PC-3 (cell line): Measurements from ENCODE around the gene KTN1.

Experiments
- CTCF ChIP-seq: fragments of 300-600 bp; sonication (generic); conservative IDR thresholded peaks from 2 replicates; pipeline ENCODE4 v1.5.1; 2017; ENCODE audit warnings: antibody characterized with exemption, low read depth, mild to moderate bottlenecking, low read length
- EZH2 ChIP-seq: fragments of 300-600 bp; sonication (generic); IDR thresholded peaks from one replicate; pipeline ENCODE4 v1.6.1; 2017; ENCODE audit warnings: antibody characterized with exemption, mild to moderate bottlenecking, low read length; ENCODE audit not compliant: unreplicated experiment
- EZH2phosphoT487 ChIP-seq: fragments of 300-600 bp; sonication (generic); IDR thresholded peaks from 2 replicates; pipeline ENCODE4 v1.6.1; 2018; ENCODE audit warnings: mild to moderate bottlenecking, antibody characterized with exemption, low read length, borderline replicate concordance

GRCh38 chr14:55701638-55702037 lies 121.6 kb downstream of the KTN1 start:
- TF ChIP-seq CTCF (no peak), EZH2 (no peak), EZH2phosphoT487 (no peak)
